Spleen (tissue), 7 donors: ENCODE results near the gene DLG5.

Source experiments
- POLR2A ChIP-seq, 3 donors: fragments of 450-650 bp; IDR thresholded peaks; one replicate each; pipeline ENCODE4 v1.5.1; 2017; ENCODE audit warnings: antibody characterized with exemption in 3 of 3, mild to moderate bottlenecking in 1 of 3
- POLR2AphosphoS5 ChIP-seq, 3 donors: sonication (generic); formaldehyde crosslinking; IDR thresholded peaks; one replicate each; pipeline ENCODE4 v1.5.1; 2017; ENCODE audit warnings: antibody characterized with exemption in 3 of 3
- TF ChIP-seq, protein P1 (sequence below), 11 experiments: fragments of 200-600 bp in 7 of 11; fragments of 450-650 bp in 4 of 11; sonication (generic) in 4 of 11; IDR thresholded peaks in 8 of 11; conservative IDR thresholded peaks in 3 of 11; 1 replicate in 7 of 11; 2 replicates in 4 of 11; pipeline versions ENCODE4 v1.4.0 to v1.8.0; 2016 to 2021; ENCODE audit warnings: antibody characterized with exemption in 11 of 11, inconsistent platforms in 4 of 11, mild to moderate bottlenecking in 1 of 11
- donor health status: DM: no; HTN: no; CAD: no; lungs with moderate emphysema.
- donor health status: DM: no; HTN: no; CAD: no.
- donor health status: DM: no; HTN: no; CAD: no.

GRCh38 chr10:77964811-77965210 lies 38.3 kb upstream of the DLG5 start:
- TF ChIP-seq POLR2AphosphoS5 (IDR thresholded peaks at IDR 0.05) (no peak), POLR2A (IDR thresholded peaks at IDR 0.05) (no peak)
- TF ChIP-seq, protein P1, sequence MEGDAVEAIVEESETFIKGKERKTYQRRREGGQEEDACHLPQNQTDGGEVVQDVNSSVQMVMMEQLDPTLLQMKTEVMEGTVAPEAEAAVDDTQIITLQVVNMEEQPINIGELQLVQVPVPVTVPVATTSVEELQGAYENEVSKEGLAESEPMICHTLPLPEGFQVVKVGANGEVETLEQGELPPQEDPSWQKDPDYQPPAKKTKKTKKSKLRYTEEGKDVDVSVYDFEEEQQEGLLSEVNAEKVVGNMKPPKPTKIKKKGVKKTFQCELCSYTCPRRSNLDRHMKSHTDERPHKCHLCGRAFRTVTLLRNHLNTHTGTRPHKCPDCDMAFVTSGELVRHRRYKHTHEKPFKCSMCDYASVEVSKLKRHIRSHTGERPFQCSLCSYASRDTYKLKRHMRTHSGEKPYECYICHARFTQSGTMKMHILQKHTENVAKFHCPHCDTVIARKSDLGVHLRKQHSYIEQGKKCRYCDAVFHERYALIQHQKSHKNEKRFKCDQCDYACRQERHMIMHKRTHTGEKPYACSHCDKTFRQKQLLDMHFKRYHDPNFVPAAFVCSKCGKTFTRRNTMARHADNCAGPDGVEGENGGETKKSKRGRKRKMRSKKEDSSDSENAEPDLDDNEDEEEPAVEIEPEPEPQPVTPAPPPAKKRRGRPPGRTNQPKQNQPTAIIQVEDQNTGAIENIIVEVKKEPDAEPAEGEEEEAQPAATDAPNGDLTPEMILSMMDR (IDR thresholded peaks at IDR 0.05 in 8 of 11, conservative IDR thresholded peaks at IDR 0.05 in 3 of 11), result no peak
